Fibroblast of lung (primary cell): ENCODE data around the gene KCTD2. TPM values are rescaled to one million over a fixed set of nuclear protein-coding genes. Genes with fewer than 3 reads are reported as not detected.

Source experiments
- polyA plus RNA-seq, 2 donors: library from polyadenylated mRNA; depleted of rRNA in 1 of 2; stranded (reverse) in 1 of 2; unstranded in 1 of 2; fragments of >200 nt; gene quantifications; 2 replicates each; pipeline ENCODE4 v1.2.1, GENCODE V29; 2011 to 2012; ENCODE audit warnings: missing spikeins in 1 of 2
- total RNA-seq: library from RNA; depleted of rRNA; stranded (reverse); fragments of >200 nt; gene quantifications from 2 replicates; pipeline ENCODE4 v1.2.1, GENCODE V29; 2014

KCTD2 gene
- total and polyA plus RNA-seq, 2 donors (not counting 1 experiment from before 2014, with no cell fraction given): 17.7 to 29.5 TPM

Other genes with a start within 250 kb of the KCTD2 start
- gene GRIN2C, start 187.3 kb upstream of the KCTD2 start, total RNA-seq: 0.26 and 0.50 TPM in 2 replicates
- gene GRIN2C, start 187.3 kb upstream of the KCTD2 start, polyA plus RNA-seq: 0.01 TPM in 2 replicates
- gene FDXR, start 174.2 kb upstream of the KCTD2 start, total RNA-seq: 49.1 and 71.0 TPM in 2 replicates
- gene FDXR, start 174.2 kb upstream of the KCTD2 start, polyA plus RNA-seq: 6.8 and 11.0 TPM in 2 replicates
- gene FADS6, start 153.6 kb upstream of the KCTD2 start, total RNA-seq: not detected in 2 replicates
- gene FADS6, start 153.6 kb upstream of the KCTD2 start, polyA plus RNA-seq: not detected in 2 replicates
- under 0.01 TPM in 1 of 2 replicates, not detected in the other for gene USH1G, start 124.0 kb upstream of the KCTD2 start, total RNA-seq
- not detected in 2 replicates for gene USH1G, start 124.0 kb upstream of the KCTD2 start, polyA plus RNA-seq
- not detected in 2 replicates for gene OTOP2, start 123.0 kb upstream of the KCTD2 start, total RNA-seq
- not detected in 2 replicates for gene OTOP2, start 123.0 kb upstream of the KCTD2 start, polyA plus RNA-seq
- gene OTOP3, start 111.3 kb upstream of the KCTD2 start, total RNA-seq: not detected in 2 replicates
- gene OTOP3, start 111.3 kb upstream of the KCTD2 start, polyA plus RNA-seq: not detected in 2 replicates
- gene HID1, start 74.5 kb upstream of the KCTD2 start, total RNA-seq: under 0.01 and 0.17 TPM in 2 replicates
- gene HID1, start 74.5 kb upstream of the KCTD2 start, polyA plus RNA-seq: 0.23 and 0.27 TPM in 2 replicates
- 6.7 and 12.2 TPM in 2 replicates for gene CDR2L, start 59.6 kb upstream of the KCTD2 start, total RNA-seq
- 8.5 and 9.7 TPM in 2 replicates for gene CDR2L, start 59.6 kb upstream of the KCTD2 start, polyA plus RNA-seq
- gene MRPL58, start 34.6 kb upstream of the KCTD2 start, total RNA-seq: 26.5 and 35.2 TPM in 2 replicates
- gene MRPL58, start 34.6 kb upstream of the KCTD2 start, polyA plus RNA-seq: 49.1 and 60.8 TPM in 2 replicates
- gene ATP5PD, start 256 bp upstream of the KCTD2 start, total RNA-seq: 258 and 317 TPM in 2 replicates
- gene ATP5PD, start 256 bp upstream of the KCTD2 start, polyA plus RNA-seq: 442 and 521 TPM in 2 replicates
- gene SLC16A5, start 40.7 kb downstream of the KCTD2 start, total RNA-seq: 3.6 and 8.4 TPM in 2 replicates
- 1.5 and 2.4 TPM in 2 replicates for gene SLC16A5, start 40.7 kb downstream of the KCTD2 start, polyA plus RNA-seq
- gene ARMC7, start 62.7 kb downstream of the KCTD2 start, total RNA-seq: 2.8 and 3.1 TPM in 2 replicates
- 5.7 and 5.9 TPM in 2 replicates for gene ARMC7, start 62.7 kb downstream of the KCTD2 start, polyA plus RNA-seq
- 25.7 and 29.9 TPM in 2 replicates for gene NT5C, start 84.5 kb downstream of the KCTD2 start, total RNA-seq
- gene NT5C, start 84.5 kb downstream of the KCTD2 start, polyA plus RNA-seq: 18.6 and 21.6 TPM in 2 replicates
- 51.9 and 78.8 TPM in 2 replicates for gene JPT1, start 107.3 kb downstream of the KCTD2 start, total RNA-seq
- gene JPT1, start 107.3 kb downstream of the KCTD2 start, polyA plus RNA-seq: 142 and 271 TPM in 2 replicates
- gene SUMO2, start 135.7 kb downstream of the KCTD2 start, total RNA-seq: 109 and 122 TPM in 2 replicates
- 190 and 191 TPM in 2 replicates for gene SUMO2, start 135.7 kb downstream of the KCTD2 start, polyA plus RNA-seq
- 18.5 and 21.3 TPM in 2 replicates for gene NUP85, start 158.5 kb downstream of the KCTD2 start, total RNA-seq
- 29.6 and 49.1 TPM in 2 replicates for gene NUP85, start 158.5 kb downstream of the KCTD2 start, polyA plus RNA-seq
- gene GGA3, start 214.4 kb downstream of the KCTD2 start, total RNA-seq: 8.0 and 13.0 TPM in 2 replicates
- gene GGA3, start 214.4 kb downstream of the KCTD2 start, polyA plus RNA-seq: 14.4 and 21.8 TPM in 2 replicates
- gene MRPS7, start 214.7 kb downstream of the KCTD2 start, total RNA-seq: 44.7 and 51.5 TPM in 2 replicates
- 44.2 and 62.8 TPM in 2 replicates for gene MRPS7, start 214.7 kb downstream of the KCTD2 start, polyA plus RNA-seq
- 5.6 and 6.3 TPM in 2 replicates for gene MIF4GD, start 224.0 kb downstream of the KCTD2 start, total RNA-seq
- 10.3 and 11.4 TPM in 2 replicates for gene MIF4GD, start 224.0 kb downstream of the KCTD2 start, polyA plus RNA-seq
- gene SLC25A19, start 242.2 kb downstream of the KCTD2 start, total RNA-seq: 7.4 and 9.7 TPM in 2 replicates
- gene SLC25A19, start 242.2 kb downstream of the KCTD2 start, polyA plus RNA-seq: 5.1 and 8.4 TPM in 2 replicates